CD4-positive, alpha-beta T cell treated with Interleukin-17A for 1 hour (primary cell): Measurements from ENCODE around the gene PPA1.
"Not testable (repeated sequence)": the region's sequence is repeated elsewhere in the genome, so short reads cannot be mapped to it uniquely, and the experiment has no call there.

Experiments used
- DNase-seq: peaks from one replicate; pipeline ENCODE4 v3.0.0-alpha.2; 2020

Gene PPA1

DNA sequence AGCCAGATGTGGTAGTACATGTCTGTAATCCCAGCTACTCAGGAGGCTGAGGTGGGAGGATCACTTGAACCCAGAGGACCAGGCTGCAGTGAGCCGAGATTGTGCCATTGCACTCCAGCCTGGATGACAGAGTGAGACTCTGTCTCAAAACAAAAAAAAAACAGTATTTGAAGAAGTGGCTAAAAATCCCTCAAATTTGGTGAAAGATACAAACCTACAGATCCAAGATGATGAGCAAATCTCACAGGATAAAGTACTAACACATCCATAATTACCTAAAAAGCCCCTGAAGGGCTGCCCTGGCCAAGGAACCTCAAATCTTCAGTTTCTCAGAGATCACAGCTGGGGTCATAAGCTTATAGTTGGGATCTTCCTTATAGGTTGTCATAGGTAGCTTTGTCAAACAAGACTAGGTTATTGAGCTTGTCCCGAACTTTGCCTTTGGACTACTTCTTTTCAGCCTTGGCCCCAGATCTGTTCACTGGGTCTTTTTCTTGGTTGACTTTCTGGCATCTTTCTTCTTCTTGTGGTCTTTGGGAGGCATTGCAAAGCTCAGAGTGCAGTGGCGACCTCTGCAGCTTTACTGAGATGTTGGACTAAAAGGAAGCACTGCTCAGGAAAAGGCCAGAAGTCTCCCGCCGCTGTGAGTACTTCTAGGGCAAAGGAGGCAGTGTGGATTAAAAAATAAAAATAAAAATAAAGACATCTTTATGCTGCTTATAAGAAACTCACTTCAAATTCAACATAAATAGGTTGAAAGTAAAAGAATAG is 34.3 kb downstream of the PPA1 start:
- peak; percentile 30 for DNase-seq

DNA sequence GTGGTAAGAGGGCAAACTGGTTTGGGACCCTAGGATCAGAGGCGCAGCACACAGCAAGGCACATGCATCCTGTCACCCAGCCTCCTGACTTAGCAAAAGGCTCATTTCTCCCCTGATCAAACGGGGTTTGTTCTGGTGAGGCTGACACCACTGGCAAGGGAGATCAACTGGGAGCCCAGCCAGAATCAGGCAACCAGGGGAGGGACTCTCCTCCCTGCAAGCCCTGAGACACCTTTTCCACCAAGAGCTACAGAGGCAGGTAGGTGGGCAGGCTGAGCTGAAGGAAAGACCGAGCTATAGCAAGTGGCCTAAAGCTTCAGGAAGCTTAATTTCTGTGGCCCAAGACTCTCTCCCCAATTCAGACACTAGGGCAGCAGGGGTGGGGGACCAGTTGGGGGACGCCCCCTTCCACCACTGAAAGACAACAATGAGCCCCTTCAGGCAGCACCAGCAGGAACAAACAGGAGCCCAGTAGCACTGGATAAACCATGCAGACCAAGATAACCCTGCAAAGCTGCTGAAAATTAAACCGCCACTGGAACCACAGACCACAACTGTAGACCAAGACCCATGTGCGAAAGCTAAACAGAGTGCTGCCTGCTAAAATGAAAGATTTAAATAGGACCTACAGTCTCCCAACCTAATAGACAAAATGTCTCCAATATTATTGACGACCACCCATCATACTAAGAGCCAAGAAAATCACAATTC is 35.8 kb downstream of the PPA1 start:
- peak; percentile 32 for DNase-seq

- DNase-seq: no peak
These were observed 39.8 kb downstream of the PPA1 start for GRCh38 chr10:70193391-70193844.

- DNase-seq: no peak
These were observed 40.8 kb downstream of the PPA1 start for GRCh38 chr10:70192326-70192968.

DNA sequence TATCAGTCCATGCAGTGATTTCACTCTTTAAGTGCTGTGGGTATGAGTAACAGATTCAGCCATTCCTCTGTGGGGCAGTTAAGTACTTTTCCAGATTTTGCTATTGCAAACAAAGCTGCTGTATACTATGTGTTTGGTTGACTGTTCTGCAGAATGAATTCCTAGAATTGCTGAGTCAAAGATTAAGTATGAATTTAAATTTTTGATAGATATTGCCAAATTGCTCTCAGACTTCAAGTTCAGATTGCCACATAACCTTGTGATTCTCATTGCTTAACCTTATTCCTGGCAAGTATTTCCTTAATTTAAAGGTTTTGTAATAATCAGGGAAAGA is 41.3 kb downstream of the PPA1 start:
- no peak for DNase-seq

DNA sequence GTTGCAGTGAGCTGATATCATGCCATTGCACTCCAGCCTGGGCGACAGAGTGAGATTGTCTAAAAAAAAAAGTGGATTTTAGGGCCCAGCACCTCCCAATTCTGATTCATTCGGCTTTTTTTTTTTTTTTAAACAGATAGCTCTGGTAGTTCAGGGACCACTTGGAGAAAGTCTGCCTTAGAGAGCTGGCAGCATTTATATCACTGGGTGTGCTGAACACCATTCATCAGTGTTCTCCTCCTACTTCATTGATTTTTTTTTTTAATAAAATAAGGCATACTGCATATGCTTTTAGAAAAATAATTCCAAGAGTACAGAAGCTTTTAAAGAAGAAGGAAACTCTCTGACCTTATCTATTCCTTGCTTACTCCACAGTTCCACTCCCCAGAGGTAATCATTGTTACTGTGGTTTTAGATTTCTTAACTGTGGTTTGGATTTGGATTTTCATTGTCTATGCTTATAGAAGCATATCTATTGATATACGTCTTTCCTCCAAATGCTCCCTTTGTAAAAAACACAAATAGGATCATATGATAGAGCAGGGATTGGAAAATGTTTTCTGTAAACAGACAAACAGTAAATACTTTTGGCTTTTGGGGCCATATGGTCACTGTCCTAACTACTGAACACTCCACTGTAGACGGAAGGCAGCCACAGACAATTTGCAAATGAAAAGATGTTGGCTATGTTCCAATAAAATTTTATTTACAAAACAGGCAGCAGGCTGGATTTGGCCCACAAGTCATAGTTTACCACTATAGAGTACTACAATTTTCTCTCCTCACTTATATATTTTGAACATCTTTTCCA is 41.9 kb downstream of the PPA1 start:
- DNase-seq: no peak

- no peak for DNase-seq
These were observed 42.6 kb downstream of the PPA1 start for GRCh38 chr10:70190581-70190980.

GRCh38 chr10:70190102-70190501 is 43.1 kb downstream of the PPA1 start:
- no peak for DNase-seq

GRCh38 chr10:70188768-70189167 is 44.5 kb downstream of the PPA1 start:
- no peak for DNase-seq

DNA sequence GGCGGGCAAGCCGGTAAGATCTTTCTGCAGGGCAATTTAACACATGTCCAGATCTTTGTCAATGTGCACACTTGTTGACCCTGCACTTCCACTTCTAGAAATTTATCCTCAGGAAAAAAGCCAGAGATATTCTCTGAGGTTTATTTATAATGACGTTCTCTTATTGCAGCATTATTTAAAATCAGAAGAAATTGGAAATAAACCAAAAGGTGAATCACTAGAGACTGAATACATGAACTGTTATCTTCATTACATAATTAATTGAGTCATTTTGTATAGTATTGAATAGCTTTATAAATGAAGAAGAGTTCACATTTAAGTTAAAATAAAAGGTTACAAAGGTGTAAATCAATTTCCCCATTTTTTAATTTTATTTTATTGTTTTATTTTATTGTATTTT is 46.7 kb downstream of the PPA1 start:
- DNase-seq: no peak

DNA sequence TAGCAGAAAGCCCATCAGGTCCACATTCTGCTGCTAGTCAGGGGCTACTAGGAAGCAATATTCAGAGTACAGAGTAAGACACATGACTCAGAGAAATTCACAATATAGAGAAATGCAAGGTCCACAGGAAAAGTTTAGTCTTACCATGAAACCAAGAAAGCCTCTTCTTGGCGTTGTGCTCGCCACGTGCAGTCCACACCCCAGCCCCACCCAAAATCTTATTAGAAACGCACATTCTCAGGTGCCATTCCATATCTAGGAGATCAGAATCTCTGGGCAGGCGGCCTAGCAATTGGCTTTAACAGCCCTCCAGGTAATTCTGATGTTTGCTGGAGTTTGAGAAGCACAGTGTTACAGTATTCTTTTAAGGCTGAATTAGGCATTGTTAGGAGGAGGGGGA is 47.1 kb downstream of the PPA1 start:
- DNase-seq: no peak

DNA sequence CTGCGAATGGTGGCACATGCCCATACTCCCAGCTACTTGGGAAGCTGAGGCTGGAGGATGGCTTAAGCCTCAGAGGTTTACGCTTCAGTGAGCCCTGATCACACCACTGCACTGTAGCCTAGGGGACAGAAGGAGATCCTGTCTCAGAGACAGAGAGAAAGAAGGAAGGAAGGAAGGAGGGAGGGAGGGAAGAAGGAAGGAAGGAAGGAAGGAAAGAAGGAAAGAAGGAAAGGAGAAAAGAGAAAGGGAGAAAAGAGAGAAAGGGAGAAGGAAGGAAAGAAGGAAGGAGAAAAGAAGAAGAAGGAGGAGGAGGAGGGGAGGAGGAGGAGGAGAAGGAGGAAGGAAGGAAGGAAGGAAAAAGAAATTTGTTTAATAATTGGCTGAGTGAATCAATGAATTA is 49.9 kb downstream of the PPA1 start:
- no peak for DNase-seq

DNA sequence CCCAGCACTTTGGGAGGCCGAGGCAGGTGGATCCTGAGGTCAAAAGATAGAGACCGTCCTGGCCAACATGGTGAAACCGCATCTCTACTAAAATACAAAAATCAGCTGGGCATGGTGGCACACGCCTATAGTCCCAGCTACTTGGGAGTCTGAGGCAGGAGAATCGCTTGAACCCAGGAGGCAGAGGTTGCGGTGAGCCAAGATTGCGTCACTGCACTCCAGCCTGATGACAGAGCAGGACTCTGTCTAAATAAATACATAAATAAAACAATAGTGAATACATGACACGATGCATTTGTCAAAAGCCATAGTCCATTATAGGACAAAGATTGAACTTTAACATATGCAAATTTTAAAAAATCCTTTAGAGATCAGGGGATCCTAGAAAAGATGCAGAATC is 54.0 kb downstream of the PPA1 start:
- not testable (repeated sequence) for DNase-seq

DNA sequence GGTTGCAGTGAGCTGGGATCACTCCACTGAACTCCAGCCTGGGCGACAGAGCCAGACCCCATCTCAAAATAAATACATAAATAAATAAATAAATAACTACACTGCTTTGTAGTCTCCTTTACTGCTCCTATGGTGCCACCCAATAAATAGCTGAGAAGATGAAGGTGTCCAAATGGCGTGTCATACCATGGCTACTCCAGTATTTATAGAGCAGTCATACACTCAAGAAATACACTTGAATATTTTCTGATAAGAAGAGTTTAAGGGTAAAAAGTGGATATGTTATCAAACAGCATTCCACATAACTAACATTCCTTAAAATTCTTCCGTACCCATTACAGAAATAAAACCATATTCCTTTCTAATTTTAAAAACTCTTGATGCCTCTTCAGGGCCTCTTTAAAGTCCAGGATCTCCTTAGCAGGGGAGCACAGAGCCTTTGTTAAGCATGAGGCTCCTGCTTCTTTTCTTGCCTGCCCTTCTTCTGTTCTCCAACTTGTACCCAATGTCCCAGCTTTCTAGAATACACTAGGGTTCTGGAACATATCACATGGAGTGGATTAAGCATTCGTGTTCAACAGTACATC is 55.0 kb downstream of the PPA1 start:
- no peak for DNase-seq

DNA sequence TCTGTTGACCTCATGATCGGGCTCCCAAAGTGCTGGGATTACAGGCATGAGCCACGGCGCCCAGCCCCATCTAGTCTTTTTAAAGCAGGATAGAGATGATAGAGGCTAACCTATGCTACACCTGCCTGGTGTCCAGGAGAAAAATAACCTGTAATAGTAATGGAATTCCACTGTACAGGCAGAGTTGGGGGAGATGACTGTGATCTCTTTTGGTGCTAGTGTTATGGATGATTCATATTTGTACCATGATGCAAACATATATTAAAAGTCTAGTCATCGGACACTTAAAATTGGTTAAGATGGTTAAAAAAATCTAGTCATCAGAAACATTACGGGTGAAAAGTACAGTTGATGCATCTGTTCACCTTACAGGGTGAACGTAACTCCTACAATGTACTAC is 56.8 kb downstream of the PPA1 start:
- no peak for DNase-seq

DNA sequence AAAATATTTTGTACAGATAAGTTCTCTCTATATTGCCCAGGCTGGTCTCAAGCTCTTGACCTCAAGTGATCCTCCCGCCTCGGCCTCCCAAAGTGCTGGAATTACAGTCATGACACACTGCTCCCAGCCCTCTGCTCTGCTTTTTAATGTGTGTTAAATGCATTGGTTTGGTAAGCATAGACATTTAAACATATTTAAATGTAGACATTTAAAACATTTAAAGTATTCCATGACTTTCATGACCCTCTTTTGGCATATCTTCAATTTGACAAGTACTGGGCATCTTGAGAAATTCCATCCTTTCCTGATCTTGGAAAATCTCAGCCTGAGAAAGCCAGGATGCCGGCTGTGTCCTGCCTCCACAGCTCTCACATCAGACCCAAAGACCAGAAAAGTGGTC is 57.7 kb downstream of the PPA1 start:
- DNase-seq: no peak

DNA sequence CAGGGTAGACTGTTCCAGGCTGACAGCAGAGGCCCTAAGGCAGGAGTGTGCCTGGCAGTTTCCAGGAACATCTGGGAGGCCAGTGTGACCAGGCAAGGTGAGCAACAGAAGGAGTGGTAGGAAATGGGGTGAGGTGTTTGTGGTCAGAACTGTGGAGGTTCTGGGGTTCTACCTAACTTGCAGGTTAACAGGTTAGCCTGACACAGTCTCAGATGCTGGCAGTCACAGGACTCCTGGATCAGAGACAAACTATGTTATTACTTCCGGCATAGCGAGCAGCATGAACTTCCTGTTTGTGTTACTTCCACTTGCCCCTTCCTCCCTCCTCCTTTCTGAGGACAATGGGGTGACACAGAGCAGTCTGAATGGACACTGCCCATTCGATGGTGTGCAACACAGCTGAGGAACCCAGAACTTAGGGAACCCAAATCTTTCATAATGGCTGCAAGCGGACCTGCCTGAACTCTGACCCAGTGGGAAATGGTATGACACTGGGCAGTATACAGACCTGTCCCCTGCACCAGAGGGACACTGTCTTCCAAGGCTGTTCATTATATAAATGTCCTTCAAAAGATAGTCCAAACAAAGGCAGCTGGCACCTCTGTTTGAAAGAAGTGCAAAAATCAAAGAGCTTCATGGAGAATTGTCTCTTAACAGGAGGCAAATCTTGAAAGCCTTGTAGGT is 59.0 kb downstream of the PPA1 start:
- peak; percentile 72 for DNase-seq

DNA sequence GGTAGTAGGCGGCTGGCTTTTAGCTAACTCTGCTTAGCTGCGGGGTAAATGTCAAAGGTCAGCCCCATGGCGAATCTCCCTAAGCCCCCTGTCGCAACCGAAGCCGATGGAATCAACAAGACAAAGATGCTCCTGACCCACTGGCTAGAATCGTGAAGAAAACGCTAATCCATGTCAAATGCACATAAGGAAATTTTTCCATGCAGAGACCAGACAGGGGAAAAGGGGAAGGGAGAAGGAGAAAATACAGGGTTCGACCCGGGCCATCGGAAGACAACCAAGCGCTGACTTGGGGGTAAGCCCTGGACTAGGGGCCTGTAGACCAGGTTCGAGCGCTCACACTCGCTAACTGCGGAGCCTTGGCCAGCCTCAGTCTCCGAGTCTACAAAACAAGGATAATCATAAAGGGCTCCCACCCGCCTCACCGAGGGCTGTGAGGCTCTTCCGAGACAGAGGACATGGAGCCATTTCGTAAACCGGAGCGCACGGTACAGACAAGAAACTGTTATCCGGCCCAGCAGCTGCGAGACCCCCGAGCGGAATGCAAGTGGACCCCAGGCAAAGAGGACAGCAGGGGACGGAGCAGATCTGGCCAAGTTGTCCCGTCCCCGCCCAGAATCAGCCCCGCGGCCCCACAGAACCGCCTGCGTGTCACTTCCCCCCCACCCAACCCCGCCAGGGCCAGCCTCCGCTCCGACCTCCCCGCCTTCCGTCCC is 63.4 kb downstream of the PPA1 start:
- no peak for DNase-seq

- peak; percentile 59 for DNase-seq
These were observed 64.2 kb downstream of the PPA1 start for GRCh38 chr10:70169011-70169410.

DNA sequence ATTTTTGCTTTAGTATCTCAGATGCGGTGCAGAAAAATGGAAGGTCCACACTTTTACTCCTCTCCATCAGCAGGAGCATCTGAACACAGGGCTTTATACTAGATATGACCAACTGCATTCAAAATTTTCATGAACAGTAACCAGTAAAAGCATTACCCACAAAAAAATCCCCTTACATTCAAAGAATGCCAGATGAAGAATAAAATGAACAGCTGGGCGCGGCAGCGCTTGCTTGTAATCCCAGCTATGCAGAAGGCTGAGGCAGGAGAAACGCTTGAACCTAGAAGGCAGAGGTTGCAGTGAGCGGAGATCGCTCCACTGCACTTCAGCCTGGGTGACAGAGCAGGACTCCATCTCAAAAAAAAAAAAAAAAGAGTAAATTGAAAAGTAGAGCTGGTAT is 66.0 kb downstream of the PPA1 start:
- no peak for DNase-seq

GRCh38 chr10:70166394-70166793 is 66.8 kb downstream of the PPA1 start:
- no peak for DNase-seq

- DNase-seq: peak; percentile 32
These were observed 69.1 kb downstream of the PPA1 start for GRCh38 chr10:70164163-70164562.
